ENCODE measurements around the gene PODNL1. TPM values are rescaled to one million over a fixed set of nuclear protein-coding genes. Genes with fewer than 3 reads are reported as not detected.
"Not testable (repeated sequence)": the region's sequence is repeated elsewhere in the genome, so short reads cannot be mapped to it uniquely, and the experiment has no call there.

PODNL1 gene
- total RNA-seq, 1 donor from 2014 or later = 0.18 TPM

- DNase-seq (ENCODE audit: extremely low read depth, low read depth, low spot score) = not testable (repeated sequence)
These were observed 35.3 kb upstream of the PODNL1 start for GRCh38 chr19:13973479-13973878.

GRCh38 chr19:13972368-13973155 is 34.3 kb upstream of the PODNL1 start:
- DNase-seq (ENCODE audit: extremely low read depth, low read depth, low spot score) = no peak

GRCh38 chr19:13971868-13972267 is 33.7 kb upstream of the PODNL1 start:
- DNase-seq (ENCODE audit: extremely low read depth, low read depth, low spot score) = not testable (repeated sequence)

GRCh38 chr19:13969897-13970296 is 31.7 kb upstream of the PODNL1 start:
- DNase-seq (ENCODE audit: extremely low read depth, low read depth, low spot score) = no peak

GRCh38 chr19:13968999-13969398 is 30.8 kb upstream of the PODNL1 start:
- no peak for DNase-seq (ENCODE audit: extremely low read depth, low read depth, low spot score)

- no peak for DNase-seq (ENCODE audit: extremely low read depth, low read depth, low spot score)
These were observed 30.2 kb upstream of the PODNL1 start for GRCh38 chr19:13968383-13968935.

- DNase-seq (ENCODE audit: extremely low read depth, low read depth, low spot score) = not testable (repeated sequence)
These were observed 29.0 kb upstream of the PODNL1 start for GRCh38 chr19:13967206-13967605.

- DNase-seq (ENCODE audit: extremely low read depth, low read depth, low spot score) = no peak
These were observed 28.5 kb upstream of the PODNL1 start for GRCh38 chr19:13966684-13967128.

- no peak for DNase-seq (ENCODE audit: extremely low read depth, low read depth, low spot score)
These were observed 27.9 kb upstream of the PODNL1 start for GRCh38 chr19:13965926-13966683.

GRCh38 chr19:13965377-13965896 is 27.2 kb upstream of the PODNL1 start:
- DNase-seq (ENCODE audit: extremely low read depth, low read depth, low spot score) = no peak

- DNase-seq (ENCODE audit: extremely low read depth, low read depth, low spot score) = no peak
These were observed 26.6 kb upstream of the PODNL1 start for GRCh38 chr19:13964776-13965175.

- DNase-seq (ENCODE audit: extremely low read depth, low read depth, low spot score) = no peak
These were observed 25.4 kb upstream of the PODNL1 start for GRCh38 chr19:13963603-13964105.

- DNase-seq (ENCODE audit: extremely low read depth, low read depth, low spot score) = no peak
These were observed 24.7 kb upstream of the PODNL1 start for GRCh38 chr19:13962699-13963602.

GRCh38 chr19:13961826-13962698 is 23.8 kb upstream of the PODNL1 start:
- no peak for DNase-seq (ENCODE audit: extremely low read depth, low read depth, low spot score)

- no peak for DNase-seq (ENCODE audit: extremely low read depth, low read depth, low spot score)
These were observed 22.9 kb upstream of the PODNL1 start for GRCh38 chr19:13960863-13961784.

- no peak for DNase-seq (ENCODE audit: extremely low read depth, low read depth, low spot score)
These were observed 22.0 kb upstream of the PODNL1 start for GRCh38 chr19:13959962-13960862.
